ENCODE measurements around the gene ZC3H7B. TPM values are rescaled to one million over a fixed set of nuclear protein-coding genes. Genes with fewer than 3 reads are reported as not detected.
A peak's percentile ranks its signal among the peaks of the same experiment; 100 is the strongest.

Gene ZC3H7B
- total RNA-seq, 1 donor: 53.6 TPM

GRCh38 chr22:41348964-41349484 is 47.7 kb downstream of the ZC3H7B start:
- H3K27ac ChIP-seq (ENCODE audit: low read depth, low read length): no peak overlapping the region
- no peaks in the 10 kb centered on the region for H3K27me3 ChIP-seq (ENCODE audit: insufficient read depth, low read length)
- H4K20me1 ChIP-seq (ENCODE audit: insufficient read depth, low read length): peaks cover 8% of the 10 kb centered on the region
- H3K79me2 ChIP-seq (ENCODE audit: insufficient read depth, low read length): no peaks in the 10 kb centered on the region
- no peak overlapping the region for H3K4me2 ChIP-seq (ENCODE audit: insufficient read depth, low read length)
- no peak overlapping the region for H2AFZ ChIP-seq (ENCODE audit: low read length)
- H3K4me3 ChIP-seq (ENCODE audit: insufficient read depth, low read length): no peak overlapping the region
- TF ChIP-seq, protein P1, sequence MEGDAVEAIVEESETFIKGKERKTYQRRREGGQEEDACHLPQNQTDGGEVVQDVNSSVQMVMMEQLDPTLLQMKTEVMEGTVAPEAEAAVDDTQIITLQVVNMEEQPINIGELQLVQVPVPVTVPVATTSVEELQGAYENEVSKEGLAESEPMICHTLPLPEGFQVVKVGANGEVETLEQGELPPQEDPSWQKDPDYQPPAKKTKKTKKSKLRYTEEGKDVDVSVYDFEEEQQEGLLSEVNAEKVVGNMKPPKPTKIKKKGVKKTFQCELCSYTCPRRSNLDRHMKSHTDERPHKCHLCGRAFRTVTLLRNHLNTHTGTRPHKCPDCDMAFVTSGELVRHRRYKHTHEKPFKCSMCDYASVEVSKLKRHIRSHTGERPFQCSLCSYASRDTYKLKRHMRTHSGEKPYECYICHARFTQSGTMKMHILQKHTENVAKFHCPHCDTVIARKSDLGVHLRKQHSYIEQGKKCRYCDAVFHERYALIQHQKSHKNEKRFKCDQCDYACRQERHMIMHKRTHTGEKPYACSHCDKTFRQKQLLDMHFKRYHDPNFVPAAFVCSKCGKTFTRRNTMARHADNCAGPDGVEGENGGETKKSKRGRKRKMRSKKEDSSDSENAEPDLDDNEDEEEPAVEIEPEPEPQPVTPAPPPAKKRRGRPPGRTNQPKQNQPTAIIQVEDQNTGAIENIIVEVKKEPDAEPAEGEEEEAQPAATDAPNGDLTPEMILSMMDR (IDR thresholded peaks at IDR 0.05; ENCODE audit: extremely low read depth, low read depth, low read length): no peak
- peaks cover 66% of the 10 kb centered on the region for H3K36me3 ChIP-seq (ENCODE audit: insufficient read depth, low read length)
- no peak for DNase-seq (ENCODE audit: insufficient read length, low spot score, missing footprints)
- H3K9me3 ChIP-seq (ENCODE audit: low read depth, low read length): no peaks in the 10 kb centered on the region
- H3K4me1 ChIP-seq (ENCODE audit: insufficient read depth, low read length): peaks cover 7% of the 10 kb centered on the region

DNA sequence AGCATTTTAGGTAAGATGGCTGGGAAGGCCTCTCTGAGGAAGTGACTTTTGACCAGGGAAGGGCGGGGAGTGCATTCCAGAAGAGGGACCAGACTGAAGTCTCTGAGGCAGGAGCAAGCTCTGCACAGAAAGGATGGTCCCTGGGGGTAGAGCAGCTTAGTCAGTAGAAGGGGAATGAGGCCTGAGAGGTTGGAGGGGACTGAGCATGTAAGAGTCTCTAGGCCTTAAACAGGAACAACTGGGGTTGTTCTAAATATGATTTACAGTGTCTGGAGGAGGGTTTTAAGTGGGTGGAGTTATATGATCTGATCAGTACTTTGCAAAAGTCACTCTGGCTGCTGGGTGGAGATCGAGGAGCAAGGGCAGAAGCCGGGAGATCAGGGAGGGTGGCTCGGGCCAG is 48.8 kb downstream of the ZC3H7B start:
- no peak overlapping the region for H3K4me3 ChIP-seq (ENCODE audit: insufficient read depth, low read length)
- no peak for DNase-seq (ENCODE audit: insufficient read length, low spot score, missing footprints)

DNA sequence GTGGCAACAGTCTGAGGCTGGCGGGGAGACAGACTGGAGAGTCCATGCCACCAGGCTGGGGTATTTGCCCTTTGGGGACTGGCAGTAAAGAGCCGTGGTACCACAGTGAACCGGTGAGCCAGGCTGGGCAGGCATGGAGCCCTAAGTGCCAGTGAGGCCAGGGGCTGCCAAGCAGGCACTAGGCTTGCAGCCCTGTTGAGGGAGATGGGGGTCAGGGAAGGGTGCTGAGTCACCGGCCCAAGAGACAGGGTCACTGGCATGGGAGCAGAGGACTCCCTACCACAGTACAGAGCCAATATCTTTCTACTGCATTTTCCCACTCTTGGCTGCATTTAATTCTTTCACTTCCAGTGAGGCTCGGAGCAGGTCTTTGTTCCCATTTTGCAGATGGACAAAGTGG is 49.7 kb downstream of the ZC3H7B start:
- Histone ChIP-seq H3K36me3 (ENCODE audit: insufficient read depth, low read length) (peaks cover 73% of the 10 kb centered on the region), H3K27ac (ENCODE audit: low read depth, low read length) (no peak overlapping the region), H3K4me2 (ENCODE audit: insufficient read depth, low read length) (no peak overlapping the region), H4K20me1 (ENCODE audit: insufficient read depth, low read length) (peaks cover 8% of the 10 kb centered on the region), H3K4me1 (ENCODE audit: insufficient read depth, low read length) (peaks cover 7% of the 10 kb centered on the region), H2AFZ (ENCODE audit: low read length) (no peak overlapping the region), H3K27me3 (ENCODE audit: insufficient read depth, low read length) (no peaks in the 10 kb centered on the region), H3K9me3 (ENCODE audit: low read depth, low read length) (no peaks in the 10 kb centered on the region), H3K79me2 (ENCODE audit: insufficient read depth, low read length) (no peaks in the 10 kb centered on the region), H3K4me3 (ENCODE audit: insufficient read depth, low read length) (no peak overlapping the region)
- no peak for DNase-seq (ENCODE audit: insufficient read length, low spot score, missing footprints)
- TF ChIP-seq, protein P1 (IDR thresholded peaks at IDR 0.05; ENCODE audit: extremely low read depth, low read depth, low read length): no peak

More for the DNA sequence above, 48.8 kb downstream of the ZC3H7B start:
- Histone ChIP-seq H3K36me3 (ENCODE audit: insufficient read depth, low read length) (peaks cover 65% of the 10 kb centered on the region), H3K27me3 (ENCODE audit: insufficient read depth, low read length) (no peaks in the 10 kb centered on the region), H2AFZ (ENCODE audit: low read length) (no peak overlapping the region), H3K4me1 (ENCODE audit: insufficient read depth, low read length) (peaks cover 7% of the 10 kb centered on the region), H3K79me2 (ENCODE audit: insufficient read depth, low read length) (no peaks in the 10 kb centered on the region), H3K27ac (ENCODE audit: low read depth, low read length) (no peak overlapping the region), H3K9me3 (ENCODE audit: low read depth, low read length) (no peaks in the 10 kb centered on the region), H3K4me2 (ENCODE audit: insufficient read depth, low read length) (no peak overlapping the region), H4K20me1 (ENCODE audit: insufficient read depth, low read length) (peaks cover 8% of the 10 kb centered on the region)
- TF ChIP-seq, protein P1 (IDR thresholded peaks at IDR 0.05; ENCODE audit: extremely low read depth, low read depth, low read length): no peak

DNA sequence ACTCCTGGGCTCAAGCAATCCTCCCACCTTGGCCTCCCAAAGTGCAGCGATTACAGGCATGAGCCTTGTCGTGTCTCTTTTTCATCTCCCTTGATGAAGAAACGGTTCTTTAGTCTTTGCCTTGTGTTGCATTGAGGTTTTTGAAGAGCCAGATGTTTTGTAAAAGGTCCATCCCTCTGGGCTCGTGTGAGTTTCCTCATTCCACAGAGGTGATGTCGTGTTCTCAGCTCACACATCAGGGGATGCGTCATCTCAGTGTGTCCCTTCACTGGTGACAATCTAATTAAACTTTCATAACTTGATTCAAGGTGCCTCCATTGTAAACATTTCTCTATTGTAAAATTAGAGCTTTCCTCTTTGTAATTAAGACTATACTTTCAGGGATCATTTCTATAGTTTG is 50.7 kb downstream of the ZC3H7B start:
- Histone ChIP-seq H4K20me1 (ENCODE audit: insufficient read depth, low read length) (peaks cover 6% of the 10 kb centered on the region), H3K36me3 (ENCODE audit: insufficient read depth, low read length) (peaks cover 71% of the 10 kb centered on the region), H3K4me1 (ENCODE audit: insufficient read depth, low read length) (peaks cover 7% of the 10 kb centered on the region), H3K4me3 (ENCODE audit: insufficient read depth, low read length) (no peak overlapping the region), H3K4me2 (ENCODE audit: insufficient read depth, low read length) (no peak overlapping the region), H3K27ac (ENCODE audit: low read depth, low read length) (no peak overlapping the region), H3K27me3 (ENCODE audit: insufficient read depth, low read length) (no peaks in the 10 kb centered on the region), H3K9me3 (ENCODE audit: low read depth, low read length) (no peaks in the 10 kb centered on the region), H3K79me2 (ENCODE audit: insufficient read depth, low read length) (no peaks in the 10 kb centered on the region), H2AFZ (ENCODE audit: low read length) (no peak overlapping the region)
- DNase-seq (ENCODE audit: insufficient read length, low spot score, missing footprints): peak; percentile 95
- TF ChIP-seq, protein P1 (IDR thresholded peaks at IDR 0.05; ENCODE audit: extremely low read depth, low read depth, low read length): no peak
